LoVo (cell line): ENCODE measurements around the gene TBL1X.

ENCODE experiments used
- DNase-seq: peaks from one replicate; pipeline ENCODE4 v3.0.0-alpha.2; 2016; ENCODE audit warnings: low spot score

Gene TBL1X

DNA sequence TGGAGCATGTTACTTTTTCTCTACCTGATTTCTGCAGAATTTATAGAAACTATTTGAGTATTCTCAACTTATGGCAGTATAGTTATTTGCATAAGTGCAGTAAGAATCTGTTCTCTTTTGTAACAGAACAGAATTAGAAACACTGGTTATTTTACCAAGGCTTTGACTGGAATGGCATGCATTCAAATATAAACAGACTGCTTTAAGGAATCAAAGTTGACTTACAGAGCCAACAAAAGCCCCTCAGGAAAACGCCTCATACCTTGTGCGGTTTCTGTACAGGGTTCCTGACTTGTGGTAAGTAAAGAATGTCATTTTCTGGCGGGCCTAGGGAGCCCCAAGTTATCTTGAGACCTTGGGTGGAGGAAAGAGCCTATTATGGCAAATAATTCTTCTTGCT lies 203.7 kb downstream of the TBL1X start:
- no peak for DNase-seq

DNA sequence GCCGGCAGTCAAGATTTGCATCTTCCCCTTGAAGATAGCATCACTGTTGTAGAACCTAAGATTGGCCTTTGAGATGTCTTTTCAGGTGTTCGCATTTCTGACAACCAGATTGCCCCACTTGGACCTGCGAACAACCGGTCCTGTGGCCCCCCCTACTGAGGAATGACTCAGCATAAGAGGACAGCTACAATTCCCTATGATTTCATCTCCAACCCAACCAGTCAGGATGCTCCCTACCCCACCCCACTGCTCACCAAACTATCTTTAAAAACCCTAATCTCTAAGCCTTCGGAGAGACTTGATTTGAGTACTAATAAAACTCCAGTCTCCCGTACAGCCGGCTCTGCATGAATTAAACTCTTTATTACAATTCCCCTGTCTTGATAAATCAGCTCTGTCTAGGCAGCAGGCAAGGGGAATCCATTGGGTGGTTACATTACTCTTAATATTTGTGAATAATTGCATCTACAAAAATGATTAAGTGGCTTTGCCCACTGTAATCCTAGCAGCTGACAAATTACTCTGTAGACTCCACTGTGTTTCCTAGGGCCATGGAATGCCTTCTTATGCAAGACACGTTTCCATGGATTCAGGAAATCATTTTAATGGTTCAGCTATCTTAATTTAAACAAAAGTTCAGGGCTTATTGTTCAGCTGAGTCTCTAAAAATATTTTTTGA lies 205.4 kb downstream of the TBL1X start:
- no peak for DNase-seq

DNA sequence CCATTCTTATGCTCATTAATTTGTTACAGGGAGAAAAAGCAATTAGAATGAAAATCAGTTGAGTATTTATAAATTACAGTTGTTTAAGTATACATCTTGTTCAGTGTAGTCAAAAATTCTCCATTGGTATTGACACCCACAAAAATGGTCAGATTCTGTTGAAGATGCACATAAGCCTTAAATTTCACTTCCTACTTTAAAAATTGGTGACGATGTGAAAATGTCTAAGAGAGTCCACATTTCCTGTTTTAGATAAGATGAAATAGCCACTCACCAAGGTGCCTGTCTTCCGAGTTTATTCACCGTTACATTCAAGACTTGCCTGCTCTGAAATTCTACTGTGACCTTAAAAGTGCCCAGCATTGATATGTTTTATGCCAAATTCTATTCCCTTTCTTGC lies 207.1 kb downstream of the TBL1X start:
- no peak for DNase-seq

DNA sequence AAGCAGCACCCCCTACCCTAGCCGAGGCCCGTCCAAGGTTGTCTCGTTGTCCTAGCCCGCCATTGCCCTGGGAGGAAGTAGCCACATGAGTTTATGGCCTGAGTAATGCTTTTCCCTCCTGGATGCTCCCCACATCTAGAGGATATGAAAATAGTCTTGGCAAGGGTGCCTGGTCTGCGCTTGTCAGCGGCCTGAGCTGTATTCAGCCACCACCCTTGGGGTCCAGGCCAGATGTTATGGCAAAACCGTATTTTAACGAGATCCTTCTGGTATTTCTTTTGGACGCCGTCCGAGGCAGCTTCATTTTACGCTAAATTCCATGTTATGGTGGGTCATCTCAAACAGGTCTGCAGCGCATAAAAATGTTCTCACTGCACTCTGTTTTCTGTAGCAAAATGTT lies 211.4 kb downstream of the TBL1X start:
- DNase-seq, result no peak

DNA sequence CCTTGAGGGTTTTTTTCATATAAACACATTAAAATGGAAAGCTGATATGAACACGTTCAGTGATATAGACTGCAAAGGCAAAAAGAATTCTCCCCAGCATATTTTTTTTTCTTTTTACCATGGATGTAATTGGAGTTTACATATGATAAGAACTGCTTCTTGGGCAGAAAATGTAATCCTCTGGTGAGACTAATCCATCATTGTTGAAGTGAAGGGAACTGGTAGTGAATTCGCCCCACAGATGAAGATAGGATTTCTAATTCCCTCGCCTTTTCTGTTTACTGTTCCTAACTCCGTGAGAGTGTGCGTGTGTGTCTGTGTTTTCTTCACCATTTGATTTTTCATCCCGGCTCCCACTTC lies 211.9 kb downstream of the TBL1X start:
- DNase-seq, result no peak

DNA sequence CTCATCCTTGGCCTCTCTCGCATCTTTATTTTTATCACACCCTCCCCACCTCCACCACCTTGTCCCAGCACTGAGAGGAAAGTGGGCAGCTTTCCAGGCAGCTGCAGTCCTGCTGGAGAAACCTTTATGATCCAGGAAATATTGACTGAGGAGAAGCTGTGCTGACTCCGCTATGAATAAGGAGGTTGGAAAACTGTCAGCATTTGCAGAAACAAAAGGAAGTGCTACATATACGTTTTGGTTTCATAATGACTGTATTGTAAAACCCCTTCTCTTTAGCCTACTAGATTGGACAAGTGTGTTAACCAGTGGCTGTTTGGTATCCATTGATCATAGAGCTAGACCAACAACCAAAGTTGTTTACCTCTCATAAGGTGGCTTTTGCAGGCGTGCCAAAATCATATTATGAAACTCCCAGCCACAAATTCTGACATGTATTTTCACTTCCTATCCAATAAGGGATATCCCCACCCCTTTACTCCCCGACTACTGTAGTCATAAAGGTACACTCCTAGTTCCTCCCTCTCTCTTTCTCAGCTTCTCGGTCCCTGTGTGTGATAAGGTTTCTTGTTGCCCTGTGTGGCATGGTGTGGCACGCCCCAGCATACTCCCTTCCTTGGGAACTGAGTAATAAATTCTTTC lies 212.4 kb downstream of the TBL1X start:
- peak; percentile 41 for DNase-seq

DNA sequence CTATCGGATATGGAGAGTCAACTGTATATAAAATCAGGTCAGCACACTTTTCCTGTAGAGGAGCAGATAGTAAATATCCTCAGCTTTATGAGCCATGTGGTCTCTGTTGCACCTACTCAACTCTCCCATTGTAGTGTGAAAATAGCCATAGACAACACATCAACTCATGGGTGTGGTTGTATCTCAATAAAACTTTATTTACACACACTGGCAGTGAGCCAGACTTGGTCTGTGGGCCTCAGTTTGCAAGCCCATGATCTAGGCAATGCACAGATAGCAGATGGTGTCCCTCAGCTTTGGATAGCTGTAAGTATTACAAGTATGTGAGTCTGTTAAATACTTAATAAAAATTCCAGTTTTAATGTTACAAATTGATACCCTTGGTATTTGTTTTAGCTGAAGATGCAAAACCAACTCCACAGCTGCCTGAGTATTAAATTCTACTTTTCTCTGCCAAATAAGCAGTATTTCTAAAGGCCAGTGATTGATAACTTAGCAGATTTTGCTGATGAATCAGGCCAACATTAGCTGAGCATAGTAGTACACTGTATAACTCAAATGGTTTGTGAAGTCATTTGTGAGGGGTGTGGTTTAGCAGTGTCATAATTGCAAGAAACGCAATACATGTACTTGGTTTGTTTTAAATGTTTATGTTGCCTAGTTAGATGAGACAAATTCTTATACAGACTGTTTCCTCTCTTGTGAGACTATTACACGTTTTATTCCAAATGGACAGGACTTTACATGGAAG lies 213.5 kb downstream of the TBL1X start:
- no peak for DNase-seq

DNA sequence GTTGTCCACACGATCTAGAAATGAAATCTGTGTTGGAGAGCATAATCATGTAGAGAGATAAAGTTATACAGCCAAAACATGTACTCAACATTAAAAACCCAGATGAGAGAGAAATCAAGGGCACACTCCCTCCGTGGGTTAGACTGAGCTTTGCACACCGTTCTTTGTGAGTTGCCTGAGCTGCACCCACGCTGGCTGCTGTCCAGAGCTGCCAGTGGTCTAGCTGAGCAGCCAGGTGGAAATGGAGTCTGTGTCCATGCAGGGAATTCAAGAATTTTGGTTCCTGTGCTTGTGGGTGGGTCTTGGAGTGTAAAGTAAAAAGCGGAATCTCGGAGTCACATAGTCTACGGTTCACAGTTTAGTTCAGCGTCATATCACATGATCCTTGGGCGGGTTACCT lies 216.2 kb downstream of the TBL1X start:
- no peak for DNase-seq

DNA sequence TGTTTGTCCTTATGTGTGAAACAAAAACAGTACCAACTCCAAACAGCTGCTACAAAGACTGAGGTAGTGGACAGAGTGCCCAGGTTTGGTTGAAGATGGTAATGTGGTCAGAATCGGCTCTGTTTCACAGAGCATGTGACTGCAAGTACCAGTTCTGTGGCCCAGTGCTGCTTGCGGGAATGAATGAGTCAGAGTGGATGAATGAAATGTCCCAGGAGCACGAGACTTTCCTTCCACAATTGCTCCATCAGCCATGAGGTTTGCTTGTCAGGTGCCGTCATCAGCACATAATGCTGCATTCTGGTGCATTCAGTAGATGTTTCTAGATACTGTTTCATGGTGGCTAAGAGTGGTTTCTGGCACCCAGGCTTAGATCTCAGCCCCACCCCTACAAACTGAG lies 216.6 kb downstream of the TBL1X start:
- DNase-seq, result no peak

DNA sequence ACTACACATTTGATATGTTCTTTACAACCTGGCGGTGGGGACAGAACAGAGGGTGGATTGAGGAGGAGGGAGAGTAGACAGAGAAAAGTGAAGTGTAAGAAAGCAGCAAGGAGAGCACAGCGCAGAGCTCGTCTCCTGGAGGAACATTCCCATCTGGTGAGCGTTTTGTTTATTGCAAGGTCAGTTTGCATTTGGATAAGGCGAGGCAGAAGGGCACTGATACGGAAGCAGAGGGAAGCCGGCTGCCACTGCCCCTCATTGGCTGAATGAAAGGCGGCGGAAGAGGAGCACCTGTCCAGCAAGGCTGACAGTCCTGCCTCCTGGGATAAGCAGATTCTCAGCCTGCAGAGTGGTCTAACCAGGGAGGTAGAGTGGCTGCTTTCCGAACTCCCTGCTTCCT lies 217.6 kb downstream of the TBL1X start:
- no peak for DNase-seq

DNA sequence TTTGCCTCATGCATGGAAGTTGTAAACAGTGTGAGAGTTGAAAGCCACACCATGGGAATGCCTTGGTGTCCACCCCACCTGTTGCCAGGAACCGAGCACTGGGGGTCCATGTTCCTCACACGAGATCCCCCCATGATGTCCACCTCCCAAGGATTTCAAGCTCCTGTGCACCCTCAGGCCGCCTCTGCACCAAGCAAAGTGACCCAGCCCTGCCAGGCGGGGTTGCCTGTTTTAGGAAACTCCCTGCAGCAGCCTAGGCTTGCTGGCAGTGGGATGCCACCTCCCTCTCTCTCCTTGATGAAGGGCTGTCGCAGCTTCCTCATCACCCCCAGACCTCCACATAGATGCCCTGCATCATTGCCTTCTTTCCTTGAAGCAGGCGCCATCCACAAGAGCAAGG lies 218.0 kb downstream of the TBL1X start:
- DNase-seq, result no peak

DNA sequence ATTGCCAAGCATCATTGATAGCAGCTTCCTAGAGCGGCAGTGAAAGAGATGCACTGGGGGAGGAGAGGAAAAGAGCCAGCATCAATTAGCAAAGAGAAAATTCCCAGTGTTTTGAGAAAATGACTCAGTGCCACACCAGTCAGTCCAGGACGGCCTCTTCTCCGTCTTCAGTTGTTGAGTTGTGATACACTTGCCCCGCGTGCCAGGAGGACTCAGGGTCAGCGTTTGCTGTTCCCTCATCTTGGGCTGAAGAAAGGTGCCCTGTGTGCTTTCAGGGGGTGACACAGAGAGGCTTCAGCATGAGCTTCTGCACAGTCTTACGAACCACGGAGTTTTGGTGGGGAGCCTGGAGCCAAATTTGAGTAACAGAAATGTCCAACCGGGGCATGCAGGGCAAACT lies 218.5 kb downstream of the TBL1X start:
- DNase-seq, result no peak

DNA sequence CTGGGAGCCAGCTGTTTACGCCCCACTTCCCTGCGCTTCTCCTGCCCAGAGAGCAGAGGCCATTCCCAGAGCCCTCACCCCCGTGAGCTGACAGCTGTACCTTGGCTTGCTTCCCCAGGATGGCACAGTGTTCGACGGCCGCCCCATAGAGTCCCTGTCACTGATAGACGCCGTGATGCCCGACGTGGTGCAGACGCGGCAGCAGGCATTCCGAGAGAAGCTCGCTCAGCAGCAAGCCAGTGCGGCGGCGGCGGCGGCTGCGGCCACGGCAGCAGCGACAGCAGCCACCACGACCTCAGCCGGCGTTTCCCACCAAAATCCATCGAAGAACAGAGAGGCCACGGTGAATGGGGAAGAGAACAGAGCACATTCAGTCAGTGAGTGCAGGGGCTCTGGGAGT lies 223.0 kb downstream of the TBL1X start:
- DNase-seq, result no peak

DNA sequence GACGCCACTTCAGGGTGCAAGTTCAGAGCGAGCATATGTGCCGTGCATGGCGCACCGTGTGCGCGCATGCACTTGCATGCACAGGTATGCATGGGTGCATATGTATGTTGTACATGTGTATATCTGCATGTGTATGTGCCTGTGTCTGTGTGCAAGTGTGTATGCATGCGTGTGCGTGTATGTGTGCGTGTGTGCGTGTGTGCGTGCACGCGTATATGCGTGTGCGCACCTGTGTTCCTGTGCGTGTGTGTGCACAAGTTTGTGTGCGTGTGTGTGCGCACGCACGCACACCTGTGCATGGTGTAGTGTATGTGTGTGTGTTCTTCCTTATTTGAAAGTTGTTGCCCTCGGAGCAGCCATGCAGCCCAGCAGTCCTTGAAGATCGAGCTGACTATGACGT lies 224.0 kb downstream of the TBL1X start:
- DNase-seq, result no peak

DNA sequence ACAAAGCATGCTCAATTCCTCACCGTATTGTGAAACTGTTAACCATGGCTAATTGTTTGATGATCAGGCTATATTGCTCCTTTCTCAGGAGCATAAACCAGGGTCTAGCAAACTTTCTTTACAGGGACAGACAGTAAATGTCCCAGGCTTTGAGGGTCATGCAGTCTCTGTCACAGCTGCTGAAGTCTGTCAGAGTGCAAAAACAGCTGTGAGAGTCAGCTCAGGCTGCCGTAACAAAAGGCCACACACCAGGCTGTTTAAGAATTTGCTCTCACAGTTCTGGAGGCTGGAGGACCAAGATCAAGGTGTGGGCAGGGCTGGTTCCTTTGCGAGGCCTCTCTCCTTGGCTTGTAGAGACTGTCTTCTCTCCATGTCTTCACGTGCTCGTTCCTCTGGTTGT lies 225.2 kb downstream of the TBL1X start:
- no peak for DNase-seq

DNA sequence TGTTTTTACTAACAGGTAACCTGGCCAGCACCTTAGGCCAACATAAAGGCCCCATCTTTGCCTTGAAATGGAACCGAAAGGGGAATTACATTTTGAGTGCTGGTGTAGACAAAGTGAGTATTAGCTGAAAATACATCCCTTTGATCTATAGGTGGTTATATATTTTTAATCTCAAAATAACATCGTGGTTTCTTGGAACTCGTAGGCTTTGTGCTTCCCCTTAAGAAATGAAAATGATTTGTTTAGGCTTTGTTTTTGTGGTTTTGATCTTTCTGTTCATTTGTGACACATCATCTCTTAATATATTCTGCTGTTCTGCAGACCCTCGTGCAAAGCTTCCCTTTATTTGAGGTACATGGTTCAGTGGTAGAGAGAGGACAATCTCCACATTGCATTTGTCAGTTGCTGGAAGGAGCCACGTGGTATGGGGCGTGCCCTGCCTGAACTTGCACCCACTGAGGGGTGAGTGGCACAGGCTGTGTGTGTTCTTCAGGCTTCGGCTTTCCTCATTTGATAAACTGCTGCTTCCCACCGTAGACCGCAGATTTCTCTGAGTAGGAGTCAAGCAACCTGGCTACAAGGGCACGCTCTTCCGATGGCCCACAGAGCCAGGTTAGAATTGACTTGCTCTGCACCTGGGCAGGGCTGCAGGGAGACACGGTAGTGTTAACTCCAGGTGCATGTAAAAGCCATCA lies 228.6 kb downstream of the TBL1X start:
- no peak for DNase-seq

DNA sequence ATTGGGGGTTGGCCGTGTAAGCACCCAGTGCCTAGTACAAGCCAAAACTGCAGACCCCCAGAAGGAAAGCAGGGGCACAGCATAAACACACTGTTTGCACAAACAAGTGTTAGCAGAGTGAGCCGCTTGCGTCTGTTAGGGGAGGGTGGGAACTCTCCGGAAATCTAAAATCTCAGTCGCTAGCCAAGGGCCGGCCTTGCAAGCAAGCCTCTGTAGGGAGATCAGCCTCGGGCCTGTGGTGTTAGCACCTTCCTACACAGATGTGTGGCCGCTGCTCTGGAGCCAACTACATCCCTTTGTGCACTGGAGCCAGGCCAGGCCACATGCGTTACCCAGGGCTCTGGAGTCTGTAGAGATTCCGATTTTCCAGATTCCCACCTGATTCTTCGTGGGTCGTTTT lies 233.7 kb downstream of the TBL1X start:
- no peak for DNase-seq

DNA sequence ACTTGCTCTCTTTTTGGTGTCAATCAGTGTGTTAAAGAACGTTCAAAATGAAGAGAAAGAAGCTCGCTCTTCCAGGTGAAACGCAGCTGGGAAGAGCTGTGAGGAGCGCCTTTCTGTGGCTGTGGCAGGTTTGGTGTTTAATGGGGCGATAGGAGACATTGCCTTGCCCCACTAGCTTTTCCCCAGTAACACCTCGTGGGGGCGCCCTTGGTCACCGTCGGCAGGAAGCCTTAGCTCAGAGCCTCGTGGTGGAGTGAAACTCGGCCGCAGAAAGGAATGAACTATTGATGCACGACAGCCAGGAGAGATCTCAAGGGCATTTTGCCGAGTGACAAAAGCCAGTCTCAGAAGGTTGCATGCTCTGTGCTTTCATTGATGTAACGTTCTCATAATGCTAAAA lies 235.7 kb downstream of the TBL1X start:
- DNase-seq, result no peak

DNA sequence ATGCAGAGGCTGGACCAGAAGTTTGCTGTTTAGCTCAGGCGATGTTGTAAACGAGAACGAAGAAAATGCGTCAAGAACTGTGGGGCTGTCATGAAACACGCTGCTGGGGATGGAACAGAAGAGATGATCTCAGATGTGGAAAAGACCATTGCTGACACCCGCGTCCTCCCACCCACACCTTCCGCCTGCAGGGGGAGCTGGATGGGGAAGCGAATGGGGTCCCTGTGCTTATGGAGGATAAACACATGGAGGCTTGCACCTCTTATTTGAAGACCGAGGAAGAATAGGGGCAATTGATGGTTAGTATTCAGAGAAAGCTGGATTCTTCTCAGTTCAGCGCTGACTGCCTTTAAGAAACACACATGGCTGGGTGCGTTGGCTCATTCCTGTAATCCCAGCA lies 236.9 kb downstream of the TBL1X start:
- DNase-seq, result no peak

DNA sequence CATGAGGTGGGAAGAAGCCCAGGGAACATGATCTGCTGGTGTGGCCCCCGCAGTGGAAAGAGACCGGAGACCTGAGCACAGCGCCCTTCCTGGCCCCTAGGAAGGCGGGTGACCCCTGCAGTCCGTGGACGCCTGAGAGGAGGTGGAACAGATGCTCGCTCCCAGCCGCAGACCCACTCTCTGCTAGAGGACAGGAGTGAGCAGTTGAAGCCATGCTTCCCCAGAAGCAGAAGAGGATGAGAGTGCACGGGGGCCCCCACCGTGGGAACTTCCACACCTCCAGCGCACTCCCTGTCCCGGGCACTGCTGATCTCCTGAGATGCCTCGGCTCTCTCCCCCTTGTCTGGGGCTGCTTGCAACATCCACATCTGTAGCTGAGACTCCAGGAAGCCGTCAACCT lies 238.5 kb downstream of the TBL1X start:
- DNase-seq, result no peak

DNA sequence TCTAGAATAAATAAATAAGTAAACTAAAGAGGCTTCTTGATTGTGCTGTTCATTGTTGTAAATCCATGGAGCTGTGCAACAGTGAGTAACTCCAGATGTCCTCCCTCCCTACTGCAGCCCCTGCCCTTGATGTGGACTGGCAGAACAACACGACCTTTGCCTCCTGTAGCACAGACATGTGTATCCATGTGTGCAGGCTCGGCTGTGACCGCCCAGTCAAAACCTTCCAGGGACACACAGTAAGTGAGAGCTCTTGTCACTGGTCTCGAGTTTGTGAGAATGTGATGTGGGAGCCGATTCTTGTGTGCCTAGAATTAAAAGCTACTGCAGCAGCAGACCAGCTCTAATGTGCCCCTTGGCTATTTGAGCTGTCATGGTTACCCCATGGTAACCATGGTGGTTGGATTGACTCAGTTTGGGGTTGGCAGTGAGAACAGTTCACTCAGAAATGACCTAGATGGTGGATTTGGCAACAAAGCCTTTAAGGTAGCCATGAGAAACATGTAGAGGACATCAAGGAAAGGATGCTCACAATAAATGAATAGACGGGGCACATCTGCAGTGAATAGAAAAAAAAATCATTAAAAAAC lies 240.1 kb downstream of the TBL1X start:
- DNase-seq, result no peak

DNA sequence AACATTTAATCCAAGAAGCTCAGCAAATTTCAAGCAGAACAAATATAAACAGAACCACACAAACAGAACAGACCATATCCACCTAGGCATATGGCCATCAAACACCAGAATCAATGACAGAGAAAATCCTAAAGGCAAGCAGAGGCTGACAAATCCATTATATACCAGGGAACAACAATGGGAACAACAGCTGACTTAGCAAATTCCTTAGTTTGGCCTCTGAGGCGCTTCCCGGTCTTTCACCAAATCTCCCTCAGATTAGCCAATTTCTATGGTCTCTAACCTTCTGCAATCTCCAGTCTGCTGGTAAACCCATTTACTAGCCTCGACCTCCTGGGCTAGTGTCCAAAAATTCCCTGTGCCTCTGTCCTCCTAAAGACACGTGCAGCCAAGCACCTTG lies 241.6 kb downstream of the TBL1X start:
- DNase-seq, result no peak
